K562 (cell line): ENCODE results near the gene LRP3. TPM values are rescaled to one million over a fixed set of nuclear protein-coding genes. Genes with fewer than 3 reads are reported as not detected.

Experiments
- ATAC-seq: fragments of 200-7000 bp; cut with Tn5 transposase; 3 replicates; pipeline ENCODE4 v1.9.1; 2020; ENCODE audit warnings: moderate library complexity
- BruUV-seq: library from RNA; stranded (reverse); fragments of 400-500 nt; replicated peaks from 2 replicates; lab custom pipeline; 2021; lab: Mats Ljungman, UMichigan
- CTCF ChIA-PET: fragments of 300-600 bp; formaldehyde crosslinking; extraction: SDS; loops from one replicate; lab custom pipeline; 2021; ENCODE audit warnings: low intra/inter-chr PET ratio; lab: Yijun Ruan, JAX
- POLR2A ChIA-PET: fragments of 300-600, 350-650 bp; sonication (Branson Sonifier 250); formaldehyde crosslinking; extraction: SDS; loops from one replicate; lab custom pipeline; 2021; ENCODE audit warnings: antibody characterized with exemption, inconsistent platforms; lab: Yijun Ruan, JAX
- DNase-seq, 4 experiments: peaks; one replicate each; pipeline versions ENCODE4 v3.0.0 to v3.0.0-alpha.2; 2011 to 2018; ENCODE audit warnings: low spot score in 3 of 4, mixed read lengths in 3 of 4; ENCODE audit errors: extremely low read depth in 1 of 4
- FAIRE-seq: peaks from 2 replicates; lab custom pipeline; 2011; peaks lifted over from hg19 to GRCh38; lab: Jason Lieb, UNC
- H2AFZ ChIP-seq: 2 replicates; pipeline ENCODE4 v1.6.0; 2011; ENCODE audit warnings: low read depth, low read length, control low read depth, inconsistent platforms
- H3K27ac ChIP-seq: fragments of 200-600 bp; 3 replicates; pipeline ENCODE4 v1.8.0; 2011; ENCODE audit warnings: low read depth, mild to moderate bottlenecking, control low read depth, inconsistent platforms, low read length, moderate library complexity, mixed read lengths; ENCODE audit errors: extremely low read depth
- H3K27me3 ChIP-seq, 2 experiments: fragments of 300-600 bp in 1 of 2; 2 replicates in 1 of 2; 3 replicates in 1 of 2; pipeline versions ENCODE4 v1.6.0 to v1.8.0; 2011; ENCODE audit warnings: inconsistent platforms in 2 of 2, low read length in 2 of 2, mild to moderate bottlenecking in 1 of 2, mixed read lengths in 1 of 2, moderate library complexity in 1 of 2; ENCODE audit not compliant: control insufficient read depth in 2 of 2, insufficient read depth in 2 of 2
- H3K36me3 ChIP-seq: fragments of 300-600 bp; 3 replicates; pipeline ENCODE4 v1.8.0; 2011; ENCODE audit warnings: mild to moderate bottlenecking, low read length, inconsistent platforms; ENCODE audit not compliant: control insufficient read depth, insufficient read depth
- H3K4me1 ChIP-seq, 2 experiments: fragments of 200-600 bp in 1 of 2; replicated peaks in 1 of 2; 2 replicates in 1 of 2; 3 replicates in 1 of 2; pipeline versions ENCODE4 v1.5.1 to v1.8.0; 2011; ENCODE audit warnings: inconsistent platforms in 2 of 2, low read length in 2 of 2, mild to moderate bottlenecking in 1 of 2, mixed read lengths in 1 of 2, moderate library complexity in 1 of 2; ENCODE audit not compliant: control insufficient read depth in 2 of 2, insufficient read depth in 2 of 2
- H3K4me2 ChIP-seq: 2 replicates; pipeline ENCODE4 v1.6.1; 2011; ENCODE audit warnings: low read length, control low read depth, inconsistent platforms, mixed read lengths; ENCODE audit not compliant: insufficient read depth
- H3K4me3 ChIP-seq: fragments of 200-600 bp; sonication (generic), shearing (Covaris generic); 2 replicates; pipeline ENCODE4 v1.5.1; 2016; ENCODE audit warnings: control low read depth, inconsistent platforms
- H3K79me2 ChIP-seq: fragments of 200-600 bp; 3 replicates; pipeline ENCODE4 v1.8.0; 2011; ENCODE audit warnings: low read length, inconsistent platforms; ENCODE audit not compliant: control insufficient read depth, insufficient read depth
- H3K9ac ChIP-seq, 2 experiments: 2 replicates each; pipeline versions ENCODE4 v1.6.0 to v1.6.1; 2011; ENCODE audit warnings: low read depth in 2 of 2, low read length in 2 of 2, control low read depth in 1 of 2, inconsistent platforms in 1 of 2, mild to moderate bottlenecking in 1 of 2, mixed read lengths in 1 of 2; ENCODE audit not compliant: insufficient read depth in 1 of 2
- H3K9me1 ChIP-seq: one replicate; pipeline ENCODE4 v1.6.0; 2011; ENCODE audit warnings: inconsistent platforms, mild to moderate bottlenecking, low read length, moderate library complexity; ENCODE audit not compliant: control insufficient read depth, insufficient read depth
- H3K9me3 ChIP-seq: replicated peaks from 2 replicates; pipeline ENCODE4 v1.5.1; 2011; ENCODE audit warnings: low read depth, low read length, inconsistent platforms; ENCODE audit not compliant: control insufficient read depth, insufficient read depth
- H4K20me1 ChIP-seq: replicated peaks from 2 replicates; pipeline ENCODE4 v1.6.1; 2011; ENCODE audit warnings: low read length, inconsistent platforms, mixed read lengths; ENCODE audit not compliant: control insufficient read depth, insufficient read depth
- ATF3 ChIP-seq, 2 experiments: fragments of 450-650 bp in 1 of 2; sonication (generic) in 1 of 2; formaldehyde crosslinking in 1 of 2; IDR thresholded peaks in 1 of 2; conservative IDR thresholded peaks in 1 of 2; 2 replicates each; pipeline versions ENCODE4 v1.6.1 to v1.8.1; 2016 to 2023; ENCODE audit warnings: mild to moderate bottlenecking in 2 of 2, moderate library complexity in 2 of 2, inconsistent platforms in 1 of 2, missing genetic modification reagents in 1 of 2
- CBFA2T3 ChIP-seq: fragments of 450-650 bp; IDR thresholded peaks from 2 replicates; pipeline ENCODE4 v1.6.1; 2017
- ERF ChIP-seq: fragments of 450-650 bp; formaldehyde crosslinking; IDR thresholded peaks from 2 replicates; pipeline ENCODE4 v1.4.0; 2020; ENCODE audit warnings: mild to moderate bottlenecking, mixed read lengths
- KDM4B ChIP-seq, 2 experiments: fragments of 450-650 bp in 1 of 2; sonication (generic) in 1 of 2; IDR thresholded peaks; 2 replicates each; pipeline ENCODE4 v1.6.1; 2016 to 2017; ENCODE audit warnings: borderline replicate concordance in 2 of 2, antibody characterized with exemption in 1 of 2, low read depth in 1 of 2, mild to moderate bottlenecking in 1 of 2
- KHSRP ChIP-seq: fragments of 450-650 bp; IDR thresholded peaks from 2 replicates; pipeline ENCODE4 v1.6.1; 2017
- STAT5B ChIP-seq: fragments of 250-450 bp; sonication (Bioruptor Pico); IDR thresholded peaks from 2 replicates; pipeline ENCODE4 v1.8.0; 2021; ENCODE audit warnings: mild to moderate bottlenecking, inconsistent platforms
- YY1 ChIP-seq, 3 experiments: IDR thresholded peaks; 2 replicates each; pipeline ENCODE4 v1.6.1; 2011; ENCODE audit warnings: low read length in 2 of 3, mild to moderate bottlenecking in 2 of 3, moderate library complexity in 2 of 3, borderline replicate concordance in 1 of 3, control low read depth in 1 of 3, low read depth in 1 of 3; ENCODE audit not compliant: insufficient read depth in 3 of 3, insufficient replicate concordance in 2 of 3, control insufficient read depth in 1 of 3, insufficient read length in 1 of 3; ENCODE audit errors: extremely low read depth in 1 of 3
- WGBS: fragments of 100-300 bp; shearing (Covaris generic); methylation state at CpG from one replicate; pipeline ENCODE4 v1.1.6; 2016; ENCODE audit warnings: low coverage, mixed read lengths; ENCODE audit not compliant: insufficient coverage; ENCODE audit errors: missing lambda C conversion rate; 5-methylcytosine and 5-hydroxymethylcytosine counted together
- in situ Hi-C: fragments of 300-500 bp; cut with MboI; formaldehyde crosslinking; loops from 4 replicates; pipeline ENCODE4 v1.15.0; 2018; ENCODE audit warnings: inconsistent platforms, mixed read lengths
- intact Hi-C: fragments of 100-400 bp; cut with micrococcal nuclease; formaldehyde crosslinking; loops from 2 replicates; pipeline ENCODE4 v1.14.2; 2022
- polyA plus RNA-seq, 8 experiments: library from polyadenylated mRNA; depleted of rRNA in 4 of 8; stranded (reverse) in 5 of 8; unstranded in 3 of 8; fragments of >200 nt; fragmentation: Nextera tagmentation in 2 of 8; fragmentation: Illumina TruSeq in 1 of 8; extraction: Ambion mirVana in 2 of 8; extraction: Trizol in 1 of 8; gene quantifications; 2 replicates each; pipeline versions ENCODE4 v1.2.1 to v1.2.3, GENCODE V29; 2011 to 2014; ENCODE audit warnings: inconsistent platforms in 1 of 8, missing spikeins in 1 of 8
- total RNA-seq, 7 experiments: library from RNA; depleted of rRNA in 6 of 7; stranded (reverse); fragments of >200 nt in 6 of 7; fragmentation: Illumina TruSeq in 2 of 7; extraction: Trizol in 2 of 7; gene quantifications; 2 replicates each; pipeline versions ENCODE4 v1.2.1 to v1.2.3, GENCODE V29; 2011 to 2021; ENCODE audit warnings: low replicate concordance in 1 of 7
- TF ChIP-seq, protein P1 (sequence below): fragments of 450-650 bp; formaldehyde crosslinking; IDR thresholded peaks from 2 replicates; pipeline ENCODE4 v1.4.0; 2020; ENCODE audit warnings: mild to moderate bottlenecking, mixed read lengths
- TF ChIP-seq, protein P2 (sequence below), 3 experiments: fragments of 200-800 bp in 1 of 3; sonication (Bioruptor generic) in 1 of 3; sonication (generic) in 1 of 3; formaldehyde crosslinking in 1 of 3; IDR thresholded peaks; 2 replicates each; pipeline versions ENCODE4 v1.6.1 to v1.8.0; 2016 to 2022; ENCODE audit warnings: mild to moderate bottlenecking in 2 of 3, missing compliant biosample characterization in 2 of 3, missing genetic modification characterization in 2 of 3, missing genetic modification reagents in 1 of 3

LRP3 gene
- total and polyA plus RNA-seq, 9 of the 15 experiments (the other 6 are each of a cell fraction or from before 2014, with no cell fraction given), result 0.29 TPM; not detected in 8

DNA sequence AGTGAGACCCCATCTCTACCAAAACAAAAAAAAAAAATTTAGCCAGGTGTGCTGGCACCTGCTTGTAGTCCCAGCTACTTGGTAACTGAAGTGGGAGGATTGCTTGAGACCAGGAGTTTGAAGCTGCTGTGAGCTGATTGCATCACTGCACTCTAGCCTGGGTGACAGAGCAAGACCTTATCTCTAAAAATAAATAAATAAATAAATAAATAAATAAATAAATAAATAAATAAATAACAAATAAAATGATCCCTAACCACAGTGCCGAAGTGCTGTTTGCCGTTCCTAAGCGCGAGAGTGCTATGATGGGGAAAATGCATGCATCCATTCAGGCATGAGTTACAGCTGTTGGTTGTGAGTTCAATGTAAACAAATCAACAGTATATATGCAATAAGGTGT lies 35.0 kb upstream of the LRP3 start:
- 75% methylated on average over 4 of the region's 4 CpGs for WGBS
- no peak overlapping the region for H3K27ac ChIP-seq
- in situ Hi-C loops, result no loop called here
- H3K9ac ChIP-seq, result no peak overlapping the region
- no peaks in the 10 kb centered on the region for H4K20me1 ChIP-seq
- CTCF ChIA-PET, result no interaction called here
- TF ChIP-seq ATF3 (IDR thresholded peaks at IDR 0.05), result peak; percentile 24; the same call in 1 of the 2 replicates
- TF ChIP-seq ATF3 (CRISPR knock-in tag; conservative IDR thresholded peaks at IDR 0.05), result no peak
- TF ChIP-seq KDM4B (IDR thresholded peaks at IDR 0.05; ENCODE audit: borderline replicate concordance in 2 of 2, low read depth in 1 of 2), result no peak
- no peaks in the 10 kb centered on the region for H3K36me3 ChIP-seq
- no peaks in the 10 kb centered on the region for H3K79me2 ChIP-seq
- H3K9me1 ChIP-seq, result no peaks in the 10 kb centered on the region
- H3K4me3 ChIP-seq, result no peak overlapping the region
- DNase-seq, result no peak
- H3K9me3 ChIP-seq, result no peaks in the 10 kb centered on the region
- H3K4me2 ChIP-seq, result no peak overlapping the region
- intact Hi-C loops, result no loop called here
- FAIRE-seq, result no peak
- H3K27me3 ChIP-seq, result no peaks in the 10 kb centered on the region
- ATAC-seq, result no peak
- no TSS peak for BruUV-seq
- no peak overlapping the region for H2AFZ ChIP-seq
- H3K4me1 ChIP-seq, result no peaks in the 10 kb centered on the region; a peak in 1 of 5 replicates
- POLR2A ChIA-PET, result interaction anchor here (1.4 kb wide), 1 partner anchor 11 kb away, joined by 3 read pairs; no protein-coding TSS in a partner anchor

DNA sequence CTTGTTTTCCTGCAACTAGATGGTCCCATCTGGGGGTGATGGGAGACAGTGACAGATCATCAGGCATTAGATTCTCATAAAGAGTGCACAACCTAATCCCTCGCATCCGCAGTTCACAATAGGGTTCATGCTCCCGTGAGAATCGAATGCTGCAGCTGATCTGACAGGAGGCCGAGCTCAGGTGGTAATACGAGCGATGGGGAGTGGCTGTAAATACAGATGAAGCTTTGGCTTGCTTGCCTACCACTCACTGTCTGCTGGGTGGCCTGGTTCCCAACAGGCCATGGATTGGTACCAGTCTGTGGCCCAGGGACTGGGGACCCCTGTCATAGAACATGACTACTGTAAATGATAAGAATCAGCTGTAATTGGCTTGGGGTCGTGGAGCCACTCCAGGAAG lies 34.2 kb upstream of the LRP3 start:
- H3K4me3 ChIP-seq, result no peak overlapping the region
- CTCF ChIA-PET, result no interaction called here

More for the DNA sequence above, 34.2 kb upstream of the LRP3 start:
- intact Hi-C loops (no loop called here), in situ Hi-C loops (no loop called here)
- Histone ChIP-seq H3K9ac (no peak overlapping the region), H4K20me1 (no peaks in the 10 kb centered on the region), H3K36me3 (no peaks in the 10 kb centered on the region), H3K27me3 (no peaks in the 10 kb centered on the region), H3K4me2 (no peak overlapping the region), H3K9me3 (no peaks in the 10 kb centered on the region), H3K27ac (no peak overlapping the region), H3K4me1 (no peaks in the 10 kb centered on the region; a peak in 1 of 5 replicates), H3K9me1 (no peaks in the 10 kb centered on the region), H2AFZ (0 out of 2 replicates have a peak overlapping the region, but pooled peaks have one; percentile 32)
- ATAC-seq (no peak), DNase-seq (no peak), FAIRE-seq (no peak)
- no TSS peak for BruUV-seq
- POLR2A ChIA-PET, result interaction anchor here (0.7 to 1.4 kb wide), 3 partner anchors 11 to 24 kb away, joined by 3 to 4 read pairs (median 3); no protein-coding TSS in a partner anchor
- TF ChIP-seq YY1 (IDR thresholded peaks at IDR 0.05; ENCODE audit: borderline replicate concordance in 1 of 3, control insufficient read depth in 1 of 3, extremely low read depth in 1 of 3, insufficient read depth in 3 of 3, insufficient read length in 1 of 3, insufficient replicate concordance in 2 of 3, low read depth in 1 of 3, low read length in 2 of 3) (no peak), STAT5B (CRISPR knock-in tag) (no peak), CBFA2T3 (no peak), ERF (CRISPR knock-in tag) (no peak), KHSRP (no peak)
- TF ChIP-seq, protein P1, sequence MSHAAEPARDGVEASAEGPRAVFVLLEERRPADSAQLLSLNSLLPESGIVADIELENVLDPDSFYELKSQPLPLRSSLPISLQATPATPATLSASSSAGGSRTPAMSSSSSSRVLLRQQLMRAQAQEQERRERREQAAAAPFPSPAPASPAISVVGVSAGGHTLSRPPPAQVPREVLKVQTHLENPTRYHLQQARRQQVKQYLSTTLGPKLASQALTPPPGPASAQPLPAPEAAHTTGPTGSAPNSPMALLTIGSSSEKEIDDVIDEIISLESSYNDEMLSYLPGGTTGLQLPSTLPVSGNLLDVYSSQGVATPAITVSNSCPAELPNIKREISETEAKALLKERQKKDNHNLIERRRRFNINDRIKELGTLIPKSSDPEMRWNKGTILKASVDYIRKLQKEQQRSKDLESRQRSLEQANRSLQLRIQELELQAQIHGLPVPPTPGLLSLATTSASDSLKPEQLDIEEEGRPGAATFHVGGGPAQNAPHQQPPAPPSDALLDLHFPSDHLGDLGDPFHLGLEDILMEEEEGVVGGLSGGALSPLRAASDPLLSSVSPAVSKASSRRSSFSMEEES (CRISPR knock-in tag), result no peak
- TF ChIP-seq, protein P2, sequence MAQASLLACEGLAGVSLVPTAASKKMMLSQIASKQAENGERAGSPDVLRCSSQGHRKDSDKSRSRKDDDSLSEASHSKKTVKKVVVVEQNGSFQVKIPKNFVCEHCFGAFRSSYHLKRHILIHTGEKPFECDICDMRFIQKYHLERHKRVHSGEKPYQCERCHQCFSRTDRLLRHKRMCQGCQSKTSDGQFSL (CRISPR knock-in tag; IDR thresholded peaks at IDR 0.05), result no peak
- TF ChIP-seq, protein P2 (tag; IDR thresholded peaks at IDR 0.05), result no peak
- TF ChIP-seq, all 486 proteins: peak for 0
- H3K79me2 ChIP-seq, result no peaks in the 10 kb centered on the region
- 47% methylated on average over 8 of the region's 8 CpGs for WGBS
